Lung (tissue), 12 donors: ENCODE results near the gene CLASRP. TPM values are rescaled to one million over a fixed set of nuclear protein-coding genes. Genes with fewer than 3 reads are reported as not detected.

Experiments used
- ATAC-seq: fragments of 200-7000 bp; cut with Tn5 transposase; one replicate; pipeline ENCODE4 v1.9.1; 2020; ENCODE audit warnings: moderate number of reproducible peaks; ENCODE audit not compliant: insufficient read depth, low FRiP score
- DNase-seq, 3 donors: peaks; one replicate each; pipeline ENCODE4 v3.0.0-alpha.2; 2013 to 2017
- H3K27ac ChIP-seq, 2 donors: one replicate each; pipeline ENCODE4 v1.5.1; 2013; ENCODE audit warnings: mild to moderate bottlenecking in 2 of 2, moderate library complexity in 2 of 2, control low read depth in 1 of 2, inconsistent platforms in 1 of 2, low read depth in 1 of 2, low read length in 1 of 2
- H3K27me3 ChIP-seq, 3 donors: one replicate each; pipeline ENCODE4 v1.5.1; 2013; ENCODE audit warnings: low read length in 2 of 3; ENCODE audit not compliant: control insufficient read depth in 3 of 3, insufficient read depth in 3 of 3
- H3K36me3 ChIP-seq, 4 donors: one replicate each; pipeline ENCODE4 v1.5.1; 2013; ENCODE audit warnings: low read length in 4 of 4, mild to moderate bottlenecking in 1 of 4, moderate library complexity in 1 of 4; ENCODE audit not compliant: control insufficient read depth in 4 of 4, insufficient read depth in 4 of 4
- H3K4me1 ChIP-seq, 5 donors: one replicate each; pipeline ENCODE4 v1.5.1; 2013; ENCODE audit warnings: low read length in 5 of 5, mild to moderate bottlenecking in 2 of 5, moderate library complexity in 1 of 5; ENCODE audit not compliant: control insufficient read depth in 5 of 5, insufficient read depth in 5 of 5
- H3K4me3 ChIP-seq: one replicate; pipeline ENCODE4 v1.5.1; 2013; ENCODE audit warnings: mild to moderate bottlenecking, control low read depth, moderate library complexity
- H3K9ac ChIP-seq, 2 donors: one replicate each; pipeline ENCODE4 v1.5.1; 2013; ENCODE audit warnings: low read length in 2 of 2, control low read depth in 1 of 2; ENCODE audit not compliant: insufficient read depth in 1 of 2
- H3K9me3 ChIP-seq, 4 donors: one replicate each; pipeline ENCODE4 v1.5.1; 2013; ENCODE audit warnings: low read length in 3 of 4, mild to moderate bottlenecking in 1 of 4, moderate library complexity in 1 of 4; ENCODE audit not compliant: control insufficient read depth in 4 of 4, insufficient read depth in 3 of 4
- CTCF ChIP-seq: IDR thresholded peaks from 2 replicates; pipeline ENCODE4 v1.5.1; 2012; ENCODE audit warnings: mild to moderate bottlenecking; ENCODE audit errors: control extremely low read depth, extremely low read depth
- WGBS, 2 donors: extraction: QIAGEN DNeasy Blood & Tissue Kit; methylation state at CpG; one replicate each; pipeline ENCODE4 v1.1.7; 2013; 5-methylcytosine and 5-hydroxymethylcytosine counted together
- polyA plus RNA-seq, 2 donors: library from polyadenylated mRNA; stranded (reverse); fragments of 200-250 nt; gene quantifications; one replicate each; pipeline ENCODE4 v1.2.1, GENCODE V29; 2013
- total RNA-seq, 2 donors: library from RNA; depleted of rRNA in 1 of 2; stranded (reverse); fragments of >200 nt in 1 of 2; gene quantifications; one replicate each; pipeline ENCODE4 v1.2.1, GENCODE V29; 2014 to 2021
- donor health status: control.
- donor health status: control.
- donor health status: Bipolar disorder and iron deficiency.
- donor health status: healthy.
- donor health status: DM: yes; HTN: yes; CAD: no.

The CLASRP gene
- total and polyA plus RNA-seq, 4 donors = 23.9 to 107 (median 57.6) TPM

- 87 to 92% methylated on average over 8 of the region's 8 CpGs for WGBS, 2 donors
- Histone ChIP-seq H3K4me1 (peaks cover 0 to 13% (median 6%) of the 10 kb centered on the region in 5 donors), H3K9ac (no peak overlapping the region), H3K27ac (no peak overlapping the region), H3K4me3 (no peak overlapping the region), H3K36me3 (peaks cover 8 to 42% (median 19%) of the 10 kb centered on the region in 4 donors), H3K27me3 (no peaks in the 10 kb centered on the region), H3K9me3 (no peaks in the 10 kb centered on the region)
- ATAC-seq (no peak), DNase-seq (no peak)
- no peak for TF ChIP-seq CTCF
These were observed 10.4 kb downstream of the CLASRP start for GRCh38 chr19:45049073-45049736.

DNA sequence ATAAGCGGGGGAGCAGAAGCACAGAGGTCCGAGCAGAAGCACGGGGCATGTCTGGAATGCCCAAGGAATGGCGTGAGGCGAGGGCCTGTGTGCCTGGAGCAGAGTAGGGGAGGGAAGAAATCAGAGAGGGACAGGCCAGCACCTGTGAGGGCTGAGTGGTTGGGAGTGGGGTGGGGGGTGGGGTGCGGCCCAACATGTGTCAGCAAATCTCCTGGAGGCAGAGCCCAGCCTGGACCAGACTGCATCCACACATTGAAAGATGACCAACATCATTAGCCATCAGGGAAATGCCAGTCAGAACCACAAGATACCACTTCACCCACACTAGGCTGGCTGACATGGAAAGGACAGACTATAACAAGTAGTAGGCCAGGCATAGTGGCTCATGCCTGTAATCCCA is 11.2 kb downstream of the CLASRP start:
- Histone ChIP-seq H3K27ac (no peak overlapping the region), H3K27me3 (no peaks in the 10 kb centered on the region), H3K4me1 (peaks cover 0 to 10% (median 6%) of the 10 kb centered on the region in 5 donors), H3K9me3 (no peaks in the 10 kb centered on the region), H3K4me3 (no peak overlapping the region), H3K36me3 (peaks cover 9 to 41% (median 21%) of the 10 kb centered on the region in 4 donors), H3K9ac (no peak overlapping the region)
- ATAC-seq = no peak
- TF ChIP-seq CTCF = no peak
- no peak for DNase-seq
- 93 to 94% methylated on average over 6 of the region's 6 CpGs for WGBS, 2 donors

DNA sequence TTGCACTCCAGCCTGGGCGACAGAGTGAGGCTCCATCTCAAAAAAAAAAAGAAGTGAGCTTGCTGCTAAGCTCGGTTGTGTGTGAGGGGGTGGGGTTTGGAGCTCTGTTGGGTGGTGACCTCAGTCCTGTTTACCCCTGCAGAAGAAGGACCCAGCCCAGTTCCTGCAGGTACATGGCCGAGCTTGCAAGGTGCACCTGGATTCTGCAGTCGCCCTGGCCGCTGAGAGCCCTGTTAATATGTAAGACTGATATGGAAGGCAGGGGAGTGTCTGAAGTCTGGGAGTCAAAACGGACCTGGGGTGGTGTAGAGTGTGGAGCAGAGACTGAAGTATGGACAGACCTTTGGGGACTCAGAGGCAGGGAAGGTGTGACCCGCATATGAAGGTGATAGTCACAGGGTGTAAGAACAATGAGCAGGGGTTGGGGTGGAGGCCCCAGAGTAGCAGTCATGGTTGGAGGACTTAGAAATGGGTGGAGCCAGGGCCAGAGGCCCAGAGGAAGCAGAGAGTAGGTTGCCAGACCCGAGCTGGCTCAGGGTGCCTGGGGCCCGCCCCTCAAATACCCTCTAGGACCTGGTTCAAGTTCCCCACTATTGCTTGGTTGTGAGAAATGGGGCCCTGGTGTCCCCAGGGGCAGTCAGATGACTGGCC is 13.2 kb downstream of the CLASRP start:
- Histone ChIP-seq H3K36me3 (peaks cover 9 to 48% (median 30%) of the 10 kb centered on the region in 4 donors), H3K4me3 (no peak overlapping the region), H3K4me1 (peaks cover 0 to 3% (median 0%) of the 10 kb centered on the region in 5 donors), H3K9ac (no peak overlapping the region), H3K27me3 (no peaks in the 10 kb centered on the region), H3K27ac (no peak overlapping the region), H3K9me3 (no peaks in the 10 kb centered on the region)
- no peak for TF ChIP-seq CTCF
- ATAC-seq = no peak
- 73 to 74% methylated on average over 9 of the region's 9 CpGs for WGBS, 2 donors
- no peak for DNase-seq
